Measurements from ENCODE around the gene LYG2. TPM values are rescaled to one million over a fixed set of nuclear protein-coding genes. Genes with fewer than 3 reads are reported as not detected.
A peak's percentile ranks its signal among the peaks of the same experiment; 100 is the strongest.
"Not testable (repeated sequence)": the region's sequence is repeated elsewhere in the genome, so short reads cannot be mapped to it uniquely, and the experiment has no call there.

LYG2 gene
- total and polyA plus RNA-seq, 8 donors: 0.92 TPM; not detected in 7

DNA sequence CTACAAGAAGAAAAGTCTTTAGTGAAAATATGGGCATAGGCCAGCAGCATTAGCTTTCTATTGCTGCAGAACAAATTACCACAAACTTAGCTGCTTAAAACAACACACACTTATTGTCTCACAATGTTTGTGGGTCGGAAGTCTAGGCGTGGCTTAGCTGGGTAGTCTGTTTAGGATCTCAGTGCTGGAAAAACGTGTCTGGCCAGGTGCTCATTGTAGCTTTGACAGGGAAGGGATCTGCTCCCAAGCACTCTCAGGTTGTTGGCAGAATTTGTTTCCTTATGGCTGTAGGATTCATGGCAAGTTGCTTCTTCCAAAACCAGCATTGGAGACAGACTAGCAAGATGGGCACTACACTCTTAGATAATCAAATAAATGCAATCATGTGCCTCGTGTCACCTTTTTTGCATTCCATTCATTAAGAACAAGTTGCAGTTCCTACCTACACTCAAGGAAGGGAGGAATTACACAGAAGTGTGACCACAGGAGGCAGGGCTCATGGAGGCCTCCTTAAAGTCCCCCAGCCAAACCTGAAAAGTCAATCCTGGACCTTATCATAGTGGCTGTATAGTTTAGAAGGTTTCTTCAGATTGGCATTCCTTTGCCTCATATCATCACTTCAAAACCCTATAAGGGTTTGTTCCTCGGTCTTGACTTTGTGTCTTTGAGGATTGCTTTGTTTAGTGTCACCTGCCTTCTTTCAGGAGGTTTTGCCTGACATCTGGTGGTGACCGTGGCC lies 57.2 kb downstream of the LYG2 start:
- H3K36me3 ChIP-seq: peaks cover 25 to 57% (median 51%) of the 10 kb centered on the region in 4 donors
- WGBS, 5 donors: 61 to 75% (median 72%) methylated on average over 6 of the region's 6 CpGs
- DNase-seq: peak in 1 of 2 donors; percentile 46

DNA sequence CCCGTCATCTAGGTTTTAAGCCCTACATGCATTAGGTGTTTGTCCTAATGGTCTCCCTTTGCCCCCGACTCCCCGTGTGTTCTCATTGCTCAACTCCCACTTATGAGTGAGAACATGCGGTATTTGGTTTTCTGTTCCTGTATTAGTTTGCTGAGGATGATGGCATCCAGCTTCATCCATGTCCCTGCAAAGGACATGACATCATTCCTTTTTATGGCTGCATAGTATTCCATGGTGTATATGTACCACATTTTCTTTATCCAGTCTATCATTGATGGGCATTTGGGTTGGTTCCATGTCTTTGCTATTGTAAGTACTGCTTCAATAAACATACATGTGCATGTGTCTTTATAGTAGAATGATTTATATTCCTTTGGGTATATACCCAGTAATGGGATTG lies 63.1 kb downstream of the LYG2 start:
- H3K9me3 ChIP-seq; H3K27ac ChIP-seq; H3K4me3 ChIP-seq; intact Hi-C loops (cut with DNase I; ENCODE audit: low total_unique reads); H3K27me3 ChIP-seq; H3K4me1 ChIP-seq; DNase-seq: not testable (repeated sequence)
- peaks cover 27 to 99% (median 96%) of the 10 kb centered on the region in 4 donors for H3K36me3 ChIP-seq
- 97 to 99% (median 98%) methylated on average over 4 of the region's 4 CpGs for WGBS, 5 donors

More for the DNA sequence above, 57.2 kb downstream of the LYG2 start:
- intact Hi-C loops (cut with DNase I; ENCODE audit: low total_unique reads): no loop called here
- Histone ChIP-seq H3K27ac (no peak overlapping the region), H3K27me3 (no peaks in the 10 kb centered on the region), H3K4me1 (no peaks in the 10 kb centered on the region), H3K4me3 (no peak overlapping the region), H3K9me3 (no peaks in the 10 kb centered on the region)
- TF ChIP-seq EP300 (IDR thresholded peaks at IDR 0.05) (no peak), POLR2AphosphoS5 (IDR thresholded peaks at IDR 0.05) (no peak), POLR2A (IDR thresholded peaks at IDR 0.05) (no peak)
- TF ChIP-seq, protein P1, sequence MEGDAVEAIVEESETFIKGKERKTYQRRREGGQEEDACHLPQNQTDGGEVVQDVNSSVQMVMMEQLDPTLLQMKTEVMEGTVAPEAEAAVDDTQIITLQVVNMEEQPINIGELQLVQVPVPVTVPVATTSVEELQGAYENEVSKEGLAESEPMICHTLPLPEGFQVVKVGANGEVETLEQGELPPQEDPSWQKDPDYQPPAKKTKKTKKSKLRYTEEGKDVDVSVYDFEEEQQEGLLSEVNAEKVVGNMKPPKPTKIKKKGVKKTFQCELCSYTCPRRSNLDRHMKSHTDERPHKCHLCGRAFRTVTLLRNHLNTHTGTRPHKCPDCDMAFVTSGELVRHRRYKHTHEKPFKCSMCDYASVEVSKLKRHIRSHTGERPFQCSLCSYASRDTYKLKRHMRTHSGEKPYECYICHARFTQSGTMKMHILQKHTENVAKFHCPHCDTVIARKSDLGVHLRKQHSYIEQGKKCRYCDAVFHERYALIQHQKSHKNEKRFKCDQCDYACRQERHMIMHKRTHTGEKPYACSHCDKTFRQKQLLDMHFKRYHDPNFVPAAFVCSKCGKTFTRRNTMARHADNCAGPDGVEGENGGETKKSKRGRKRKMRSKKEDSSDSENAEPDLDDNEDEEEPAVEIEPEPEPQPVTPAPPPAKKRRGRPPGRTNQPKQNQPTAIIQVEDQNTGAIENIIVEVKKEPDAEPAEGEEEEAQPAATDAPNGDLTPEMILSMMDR (IDR thresholded peaks at IDR 0.05): no peak

Small RNA genes within 50 kb of the gene (small RNA-seq; reads per million reads assigned to genes)
- gene AC092587.1: 0 reads per million in 4 donors

Other genes with a start within 250 kb of the LYG2 start
- 1 to 10 TPM in 3 of 5 donors, not detected in 2; 1.8 to 5.9 (median 5.1) TPM for gene C2orf15, start 114.0 kb downstream of the LYG2 start, total RNA-seq
- 1 to 10 TPM; 1.5 to 3.4 (median 2.4) TPM for gene C2orf15, start 114.0 kb downstream of the LYG2 start, polyA plus RNA-seq
- 10 to 100 TPM in 3 of 5 donors, 1 to 10 TPM in 2; 3.8 to 19.3 (median 10.3) TPM for gene TSGA10, start 100.7 kb downstream of the LYG2 start, total RNA-seq
- gene TSGA10, start 100.7 kb downstream of the LYG2 start, polyA plus RNA-seq: 1 to 10 TPM; 1.3 to 5.8 (median 1.8) TPM
- gene LIPT1, start 100.7 kb downstream of the LYG2 start, total RNA-seq: 10 to 100 TPM in 3 of 5 donors, 1 to 10 TPM in 2; 4.5 to 31.7 (median 11.0) TPM
- gene LIPT1, start 100.7 kb downstream of the LYG2 start, polyA plus RNA-seq: 10 to 100 TPM in 2 of 3 donors, 1 to 10 TPM in 1; 8.0 to 12.7 (median 11.5) TPM
- 100 to 1,000 TPM in 1 of 5 donors, 10 to 100 TPM in 3, 1 to 10 TPM in 1; 2.0 to 132 (median 37.9) TPM for gene MITD1, start 74.6 kb downstream of the LYG2 start, total RNA-seq
- gene MITD1, start 74.6 kb downstream of the LYG2 start, polyA plus RNA-seq: 10 to 100 TPM; 22.4 to 48.8 (median 29.0) TPM
- gene MRPL30, start 74.5 kb downstream of the LYG2 start, total RNA-seq: 10 to 100 TPM in 4 of 5 donors, 1 to 10 TPM in 1; 1.4 to 97.4 (median 38.4) TPM
- 10 to 100 TPM; 20.7 to 24.7 (median 21.4) TPM for gene MRPL30, start 74.5 kb downstream of the LYG2 start, polyA plus RNA-seq
- gene LYG1, start 45.5 kb upstream of the LYG2 start, total RNA-seq: 10 to 100 TPM in 1 of 5 donors, 1 to 10 TPM in 2, not detected in 2; 1.1 to 16.4 (median 2.6) TPM
- 1 to 10 TPM in 1 of 3 donors, under 1 TPM in 1, not detected in 1; 1.00 to 3.7 TPM for gene LYG1, start 45.5 kb upstream of the LYG2 start, polyA plus RNA-seq
- 10 to 100 TPM; 10.7 to 73.2 (median 22.2) TPM for gene TXNDC9, start 80.7 kb upstream of the LYG2 start, total RNA-seq
- gene TXNDC9, start 80.7 kb upstream of the LYG2 start, polyA plus RNA-seq: 10 to 100 TPM; 13.9 to 39.3 (median 31.9) TPM
- 100 to 1,000 TPM in 1 of 5 donors, 10 to 100 TPM in 4; 22.3 to 518 (median 51.2) TPM for gene EIF5B, start 81.7 kb upstream of the LYG2 start, total RNA-seq
- gene EIF5B, start 81.7 kb upstream of the LYG2 start, polyA plus RNA-seq: 100 to 1,000 TPM in 1 of 3 donors, 10 to 100 TPM in 2; 28.5 to 162 (median 39.0) TPM
- 100 to 1,000 TPM in 1 of 5 donors, 10 to 100 TPM in 4; 11.7 to 122 (median 42.2) TPM for gene REV1, start 234.4 kb upstream of the LYG2 start, total RNA-seq
- 10 to 100 TPM in 1 of 3 donors, 1 to 10 TPM in 2; 6.5 to 21.3 (median 8.2) TPM for gene REV1, start 234.4 kb upstream of the LYG2 start, polyA plus RNA-seq

Data from stomach (tissue), 9 donors.